ENCODE results near the gene NDUFAF8. TPM values are rescaled to one million over a fixed set of nuclear protein-coding genes. Genes with fewer than 3 reads are reported as not detected.

The NDUFAF8 gene
- total and polyA plus RNA-seq, 2 donors (not counting 1 experiment from before 2014, with no cell fraction given), result 41.7 to 42.6 TPM

DNA sequence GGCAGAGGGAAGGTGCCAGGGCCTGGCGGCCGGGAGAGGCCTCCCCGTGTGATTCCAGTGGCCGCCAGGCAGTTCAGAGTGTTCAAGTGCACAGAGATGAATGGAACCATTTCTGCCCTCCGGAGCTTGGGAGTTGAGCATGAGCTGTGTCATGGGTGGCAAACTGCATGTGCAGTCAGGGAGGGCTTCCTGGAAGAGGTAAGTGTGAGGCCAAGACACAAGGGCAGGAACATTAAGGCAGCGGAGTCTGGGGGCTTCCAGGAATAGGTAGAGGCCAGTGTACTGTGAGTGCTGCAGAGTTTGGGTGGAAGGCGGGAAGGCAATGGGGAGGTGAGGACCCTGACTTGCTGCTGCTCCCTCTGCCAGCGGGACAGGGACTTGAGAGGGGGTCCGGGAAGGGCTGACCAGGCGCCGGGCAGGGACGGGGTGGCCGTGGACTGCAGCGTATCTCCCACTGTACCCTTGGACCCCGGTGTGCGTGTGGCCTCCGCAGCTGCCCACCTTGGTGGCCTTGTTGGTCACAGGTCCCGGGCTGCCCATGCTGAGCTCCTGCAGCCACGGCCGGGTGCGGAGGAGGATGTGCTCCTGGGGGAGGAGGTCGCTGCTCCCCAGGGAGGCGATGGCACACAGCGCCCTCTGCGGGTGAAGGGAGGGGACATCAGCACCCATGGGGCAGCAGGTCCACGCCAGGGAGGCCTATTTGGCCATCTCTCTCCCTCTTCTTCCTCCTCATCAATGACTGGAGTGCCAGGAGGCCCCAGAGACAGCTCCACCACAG is 8.9 kb upstream of the NDUFAF8 start:
- no peaks in the 10 kb centered on the region for H3K9me3 Mint-ChIP-seq (ENCODE audit: insufficient read depth)
- H3K27me3 ChIP-seq (replicated peaks in 1 of 4; ENCODE audit: control extremely low read depth in 1 of 4, control insufficient read depth in 3 of 4, insufficient read depth in 4 of 4, low read length in 3 of 4), result no peaks in the 10 kb centered on the region
- H3K4me1 ChIP-seq (ENCODE audit: control insufficient read depth in 2 of 2, insufficient read depth in 2 of 2, low read length in 2 of 2), result peaks cover 19 to 26% of the 10 kb centered on the region in 2 donors
- peaks cover 0 to 9% (median 0%) of the 10 kb centered on the region in 3 donors for H3K9me3 ChIP-seq (ENCODE audit: control extremely low read depth in 1 of 3, control insufficient read depth in 2 of 3, insufficient read depth in 1 of 3, low read length in 2 of 3)
- 97% methylated on average over 21 of the region's 26 CpGs for WGBS (ENCODE audit: insufficient coverage)
- no peak overlapping the region for H3K9ac ChIP-seq (ENCODE audit: low read length)
- peak overlapping the region; percentile 56 for H3K27ac Mint-ChIP-seq
- H3K4me2 ChIP-seq (replicated peaks; ENCODE audit: low read depth, low read length, poor library complexity, severe bottlenecking), result no peak overlapping the region
- ATAC-seq (ENCODE audit: low read depth) (no peak), DNase-seq (peak; percentile 21)
- no peak overlapping the region for H3K4me3 ChIP-seq (ENCODE audit: control extremely low read depth in 1 of 5, extremely low read depth in 1 of 5, insufficient read depth in 1 of 5, low read depth in 2 of 5, low read length in 4 of 5)
- H3K27me3 Mint-ChIP-seq, result no peaks in the 10 kb centered on the region
- POLR2A ChIA-PET, result interaction anchor here (0.6 to 2.1 kb wide), 2 partner anchors 8 to 9 kb away, joined by 3 to 19 read pairs; partner anchors contain the start of genes NDUFAF8 and TEPSIN
- peaks cover 39% of the 10 kb centered on the region for H3K4me1 Mint-ChIP-seq
- H3K27ac ChIP-seq (ENCODE audit: low read length in 2 of 2), result no peak overlapping the region
- no peak for TF ChIP-seq EZH2 (IDR thresholded peaks at IDR 0.05; ENCODE audit: borderline replicate concordance, insufficient read depth, low read depth, low read length, poor library complexity, severe bottlenecking)
- TF ChIP-seq, protein P1, sequence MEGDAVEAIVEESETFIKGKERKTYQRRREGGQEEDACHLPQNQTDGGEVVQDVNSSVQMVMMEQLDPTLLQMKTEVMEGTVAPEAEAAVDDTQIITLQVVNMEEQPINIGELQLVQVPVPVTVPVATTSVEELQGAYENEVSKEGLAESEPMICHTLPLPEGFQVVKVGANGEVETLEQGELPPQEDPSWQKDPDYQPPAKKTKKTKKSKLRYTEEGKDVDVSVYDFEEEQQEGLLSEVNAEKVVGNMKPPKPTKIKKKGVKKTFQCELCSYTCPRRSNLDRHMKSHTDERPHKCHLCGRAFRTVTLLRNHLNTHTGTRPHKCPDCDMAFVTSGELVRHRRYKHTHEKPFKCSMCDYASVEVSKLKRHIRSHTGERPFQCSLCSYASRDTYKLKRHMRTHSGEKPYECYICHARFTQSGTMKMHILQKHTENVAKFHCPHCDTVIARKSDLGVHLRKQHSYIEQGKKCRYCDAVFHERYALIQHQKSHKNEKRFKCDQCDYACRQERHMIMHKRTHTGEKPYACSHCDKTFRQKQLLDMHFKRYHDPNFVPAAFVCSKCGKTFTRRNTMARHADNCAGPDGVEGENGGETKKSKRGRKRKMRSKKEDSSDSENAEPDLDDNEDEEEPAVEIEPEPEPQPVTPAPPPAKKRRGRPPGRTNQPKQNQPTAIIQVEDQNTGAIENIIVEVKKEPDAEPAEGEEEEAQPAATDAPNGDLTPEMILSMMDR (IDR thresholded peaks at IDR 0.05), result peak; percentile 30
- peaks cover 23% of the 10 kb centered on the region for H3K79me2 ChIP-seq (ENCODE audit: control insufficient read depth, insufficient read depth, low read length)
- peaks cover 0 to 49% of the 10 kb centered on the region in 2 experiments for H3K36me3 ChIP-seq (replicated peaks in 1 of 2; ENCODE audit: control extremely low read depth in 1 of 2, control insufficient read depth in 1 of 2, extremely low read depth in 1 of 2, insufficient read depth in 2 of 2, low read length in 1 of 2)
- intact Hi-C loops (cut with micrococcal nuclease), result no loop called here
- CTCF ChIA-PET, result interaction anchor here (0.7 kb wide), 1 partner anchor 62 kb away, joined by 3 read pairs; no protein-coding TSS in a partner anchor
- H4K20me1 ChIP-seq (ENCODE audit: control insufficient read depth, insufficient read depth, low read length, poor library complexity, severe bottlenecking), result peaks cover 40% of the 10 kb centered on the region
- H2AFZ ChIP-seq (ENCODE audit: insufficient read depth, low read depth, low read length, poor library complexity, severe bottlenecking), result no peak overlapping the region
- H3K4me3 Mint-ChIP-seq, result no peak overlapping the region

DNA sequence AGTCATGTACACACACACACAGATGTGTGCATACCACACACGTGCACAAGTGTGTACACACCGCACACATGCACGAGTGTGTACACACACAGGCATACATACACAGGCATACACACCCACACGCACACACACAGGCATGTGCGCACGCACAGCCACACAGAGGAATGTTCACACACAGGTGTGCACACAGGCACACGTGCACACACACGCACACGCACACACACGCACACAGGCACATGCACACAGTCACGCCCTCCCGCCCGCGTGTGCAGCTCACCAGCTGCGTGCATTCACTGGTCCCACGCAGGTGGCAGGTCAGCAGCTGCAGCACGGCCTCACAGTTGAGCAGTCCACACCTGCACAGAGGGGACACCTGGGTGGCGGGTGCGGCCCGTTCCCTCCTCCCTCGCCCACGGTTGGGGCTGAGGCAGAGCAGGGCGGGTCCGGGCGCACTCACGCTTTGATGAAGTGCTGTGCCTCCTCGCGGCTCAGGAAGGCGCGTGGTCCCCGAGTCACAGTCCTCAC is 7.9 kb upstream of the NDUFAF8 start:
- Histone ChIP-seq H3K27me3 (replicated peaks in 1 of 4; ENCODE audit: control extremely low read depth in 1 of 4, control insufficient read depth in 3 of 4, insufficient read depth in 4 of 4, low read length in 3 of 4) (no peaks in the 10 kb centered on the region), H3K36me3 (replicated peaks in 1 of 2; ENCODE audit: control extremely low read depth in 1 of 2, control insufficient read depth in 1 of 2, extremely low read depth in 1 of 2, insufficient read depth in 2 of 2, low read length in 1 of 2) (peaks cover 0 to 58% of the 10 kb centered on the region in 2 experiments), H3K4me2 (replicated peaks; ENCODE audit: low read depth, low read length, poor library complexity, severe bottlenecking) (no peak overlapping the region), H3K4me3 (ENCODE audit: control extremely low read depth in 1 of 5, extremely low read depth in 1 of 5, insufficient read depth in 1 of 5, low read depth in 2 of 5, low read length in 4 of 5) (no peak overlapping the region), H3K79me2 (ENCODE audit: control insufficient read depth, insufficient read depth, low read length) (peaks cover 32% of the 10 kb centered on the region), H3K4me1 (ENCODE audit: control insufficient read depth in 2 of 2, insufficient read depth in 2 of 2, low read length in 2 of 2) (peaks cover 19 to 26% of the 10 kb centered on the region in 2 donors), H4K20me1 (ENCODE audit: control insufficient read depth, insufficient read depth, low read length, poor library complexity, severe bottlenecking) (peaks cover 49% of the 10 kb centered on the region), H3K27ac (ENCODE audit: low read length in 2 of 2) (no peak overlapping the region), H3K9me3 (ENCODE audit: control extremely low read depth in 1 of 3, control insufficient read depth in 2 of 3, insufficient read depth in 1 of 3, low read length in 2 of 3) (peaks cover 0 to 9% (median 0%) of the 10 kb centered on the region in 3 donors), H3K9ac (ENCODE audit: low read length) (no peak overlapping the region), H2AFZ (ENCODE audit: insufficient read depth, low read depth, low read length, poor library complexity, severe bottlenecking) (no peak overlapping the region)
- Mint-ChIP-seq H3K9me3 (ENCODE audit: insufficient read depth) (no peaks in the 10 kb centered on the region), H3K27ac (peak overlapping the region; percentile 59), H3K4me1 (peaks cover 41% of the 10 kb centered on the region), H3K4me3 (no peak overlapping the region), H3K27me3 (no peaks in the 10 kb centered on the region)
- TF ChIP-seq, protein P1 (IDR thresholded peaks at IDR 0.05), result no peak
- TF ChIP-seq EZH2 (IDR thresholded peaks at IDR 0.05; ENCODE audit: borderline replicate concordance, insufficient read depth, low read depth, low read length, poor library complexity, severe bottlenecking), result no peak
- DNase-seq (no peak), ATAC-seq (ENCODE audit: low read depth) (no peak)
- ChIA-PET POLR2A (no interaction called here), CTCF (no interaction called here)
- 93% methylated on average over 30 of the region's 31 CpGs for WGBS (ENCODE audit: insufficient coverage)
- intact Hi-C loops (cut with micrococcal nuclease), result no loop called here

Data from B cell (primary cell).